Hepatocyte (in vitro differentiated cells): ENCODE results near the gene HDAC11.

Experiments used
- CTCF ChIP-seq: fragments of 200-600 bp; sonication (generic); IDR thresholded peaks from 2 replicates; pipeline ENCODE4 v1.5.1; 2016; ENCODE audit warnings: antibody characterized with exemption, mild to moderate bottlenecking; ENCODE audit not compliant: poor library complexity
- EZH2 ChIP-seq: fragments of 200-600 bp; sonication (generic); IDR thresholded peaks from 2 replicates; pipeline ENCODE4 v1.6.1; 2016; ENCODE audit warnings: antibody characterized with exemption, mild to moderate bottlenecking, borderline replicate concordance
- EZH2phosphoT487 ChIP-seq: fragments of 200-600 bp; sonication (generic); IDR thresholded peaks from one replicate; pipeline ENCODE4 v1.6.1; 2018; ENCODE audit warnings: antibody characterized with exemption, mild to moderate bottlenecking, low read depth, moderate library complexity; ENCODE audit not compliant: unreplicated experiment, severe bottlenecking

GRCh38 chr3:13513051-13513912 is 33.2 kb downstream of the HDAC11 start:
- no peak for TF ChIP-seq CTCF
- TF ChIP-seq EZH2, result no peak
- TF ChIP-seq EZH2phosphoT487, result no peak
